BLaER1 treated with 17β-estradiol and CSF1 and Interleukin-3, amounts not matched to agents 10 nM and 100 nM (cell line): Measurements from ENCODE around the gene ZC3H18.

Source experiments
- H3K27ac ChIP-seq, 11 experiments: shearing (Covaris generic); formaldehyde crosslinking; 2 replicates each; pipeline ENCODE4 v1.8.1; 2022
- H3K27me3 ChIP-seq, 11 experiments: shearing (Covaris generic); formaldehyde crosslinking; 2 replicates each; pipeline ENCODE4 v1.8.1; 2022
- H3K36me3 ChIP-seq, 11 experiments: shearing (Covaris generic); formaldehyde crosslinking; 2 replicates each; pipeline ENCODE4 v1.8.1; 2022
- H3K4me1 ChIP-seq, 10 experiments: shearing (Covaris generic); formaldehyde crosslinking; 2 replicates each; pipeline ENCODE4 v1.8.1; 2022
- H3K4me2 ChIP-seq, 11 experiments: shearing (Covaris generic); formaldehyde crosslinking; 2 replicates each; pipeline ENCODE4 v1.8.1; 2022
- H3K4me3 ChIP-seq, 10 experiments: shearing (Covaris generic); formaldehyde crosslinking; 2 replicates each; pipeline ENCODE4 v1.8.1; 2022
- H3K9ac ChIP-seq, 11 experiments: shearing (Covaris generic); formaldehyde crosslinking; 2 replicates each; pipeline ENCODE4 v1.8.1; 2022
- H3K9me3 ChIP-seq, 11 experiments: shearing (Covaris generic); formaldehyde crosslinking; replicated peaks in 1 of 11; 2 replicates each; pipeline ENCODE4 v1.8.1; 2022
- H4K20me1 ChIP-seq, 11 experiments: shearing (Covaris generic); formaldehyde crosslinking; 2 replicates each; pipeline ENCODE4 v1.8.1; 2022
- Cebpa-rat ChIP-seq, 11 experiments: shearing (Covaris generic); IDR thresholded peaks; 2 replicates each; pipeline ENCODE4 v1.8.1; 2022

The ZC3H18 gene

DNA sequence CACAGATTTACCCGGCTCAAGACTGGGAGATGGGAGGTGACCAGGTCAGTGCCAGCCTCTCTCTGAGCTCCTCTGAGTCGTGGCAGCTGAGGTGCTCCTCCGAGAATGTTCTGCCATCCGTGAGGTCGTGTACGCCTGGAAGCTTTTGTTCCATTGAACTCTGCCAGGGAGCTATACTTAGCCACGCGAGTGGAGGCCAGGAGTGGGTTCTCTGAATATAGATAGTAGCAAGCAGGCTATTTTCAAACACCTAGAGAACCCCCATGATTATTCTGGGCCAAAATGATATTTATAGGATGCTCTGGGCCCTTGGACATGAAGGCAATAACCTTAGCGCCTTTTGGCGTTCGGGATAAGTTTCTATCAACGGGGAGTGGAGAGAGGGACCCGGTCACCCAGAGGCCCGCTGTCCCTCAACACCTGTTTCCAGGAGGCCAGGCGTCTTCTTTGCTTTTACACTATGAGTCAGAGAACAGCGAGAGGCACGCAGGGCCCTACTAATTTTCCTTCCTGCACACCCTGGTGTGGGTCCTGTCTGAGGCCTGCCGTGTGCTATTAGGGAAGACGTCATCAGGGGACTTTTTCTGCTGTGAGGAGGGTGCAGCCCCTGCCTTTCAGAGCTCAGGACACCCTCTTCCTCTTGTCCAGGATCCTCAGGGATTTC lies 103.6 kb downstream of the ZC3H18 start:
- H4K20me1 ChIP-seq = peaks cover 0 to 54% (median 0%) of the 10 kb centered on the region in 11 experiments; a peak in 2 of 22 replicates
- H3K4me1 ChIP-seq = peaks cover 0 to 49% (median 30%) of the 10 kb centered on the region in 10 experiments; a peak in 15 of 20 replicates
- H3K27me3 ChIP-seq = no peaks in the 10 kb centered on the region
- H3K9ac ChIP-seq = peak overlapping the region in 5 of 11 experiments; percentile 16 to 41 (median 32); a peak in 4 of 22 replicates
- TF ChIP-seq Cebpa-rat (IDR thresholded peaks at IDR 0.05) = no peak
- H3K4me2 ChIP-seq = peak overlapping the region in 8 of 11 experiments; percentile 26 to 62 (median 42); a peak in 15 of 22 replicates
- H3K4me3 ChIP-seq = no peak overlapping the region
- no peak overlapping the region; a peak in 1 of 22 replicates for H3K27ac ChIP-seq
- peaks cover 0 to 57% (median 18%) of the 10 kb centered on the region in 11 experiments; a peak in 14 of 22 replicates for H3K36me3 ChIP-seq
- H3K9me3 ChIP-seq = no peaks in the 10 kb centered on the region

- TF ChIP-seq Cebpa-rat (IDR thresholded peaks at IDR 0.05) = no peak
- H3K27me3 ChIP-seq = no peaks in the 10 kb centered on the region
- peaks cover 0 to 68% (median 18%) of the 10 kb centered on the region in 11 experiments; a peak in 12 of 22 replicates for H3K36me3 ChIP-seq
- H3K27ac ChIP-seq = no peak overlapping the region
- H3K4me1 ChIP-seq = peaks cover 14 to 73% (median 53%) of the 10 kb centered on the region in 10 experiments
- 0 out of 22 replicates have a peak overlapping the region, but pooled peaks of 2 of the 11 experiments have one; percentile 10 to 18 for H3K4me2 ChIP-seq
- H4K20me1 ChIP-seq = peaks cover 0 to 60% (median 0%) of the 10 kb centered on the region in 11 experiments; a peak in 3 of 22 replicates
- H3K4me3 ChIP-seq = no peak overlapping the region
- H3K9me3 ChIP-seq = no peaks in the 10 kb centered on the region
- no peak overlapping the region for H3K9ac ChIP-seq
Observed at GRCh38 chr16:88676502-88677242, 106.5 kb downstream of the ZC3H18 start.

DNA sequence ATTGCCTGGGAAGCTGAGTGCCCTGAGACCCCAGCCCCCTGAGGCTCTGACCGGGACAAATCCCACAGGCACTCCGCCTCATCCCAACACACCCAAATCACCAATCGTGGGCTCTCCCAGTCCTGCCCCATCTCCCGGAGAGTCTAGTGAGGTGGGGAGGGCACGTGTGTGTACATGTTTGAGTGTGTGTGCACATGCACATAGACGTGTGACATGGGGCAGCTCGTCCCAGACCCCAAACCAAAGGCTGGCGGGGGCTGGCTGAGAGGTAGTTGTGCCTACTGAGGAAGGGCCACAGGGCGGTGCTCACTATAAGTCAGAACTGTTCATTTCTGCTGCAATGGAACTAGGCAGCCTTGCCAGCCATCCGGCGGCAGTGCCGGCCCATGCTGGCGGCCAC lies 107.5 kb downstream of the ZC3H18 start:
- H3K27ac ChIP-seq = no peak overlapping the region
- no peak overlapping the region for H3K4me2 ChIP-seq
- H3K4me3 ChIP-seq = no peak overlapping the region
- peaks cover 0 to 68% (median 18%) of the 10 kb centered on the region in 11 experiments; a peak in 12 of 22 replicates for H3K36me3 ChIP-seq
- no peak overlapping the region for H3K9ac ChIP-seq
- H3K27me3 ChIP-seq = no peaks in the 10 kb centered on the region
- TF ChIP-seq Cebpa-rat (IDR thresholded peaks at IDR 0.05) = no peak
- no peaks in the 10 kb centered on the region for H3K9me3 ChIP-seq
- H3K4me1 ChIP-seq = peaks cover 24 to 74% (median 55%) of the 10 kb centered on the region in 10 experiments
- H4K20me1 ChIP-seq = peaks cover 0 to 51% (median 0%) of the 10 kb centered on the region in 11 experiments; a peak in 3 of 22 replicates

- no peak for TF ChIP-seq Cebpa-rat (IDR thresholded peaks at IDR 0.05)
- peak overlapping the region in 1 of 11 experiments; percentile 21; a peak in 2 of 22 replicates for H3K27ac ChIP-seq
- peaks cover 0 to 46% (median 0%) of the 10 kb centered on the region in 11 experiments; a peak in 3 of 22 replicates for H4K20me1 ChIP-seq
- no peak overlapping the region for H3K4me2 ChIP-seq
- no peak overlapping the region for H3K9ac ChIP-seq
- H3K27me3 ChIP-seq = no peaks in the 10 kb centered on the region
- H3K36me3 ChIP-seq = peaks cover 0 to 64% (median 18%) of the 10 kb centered on the region in 11 experiments; a peak in 12 of 22 replicates
- H3K4me3 ChIP-seq = no peak overlapping the region
- H3K4me1 ChIP-seq = peaks cover 30 to 70% (median 57%) of the 10 kb centered on the region in 10 experiments
- no peaks in the 10 kb centered on the region for H3K9me3 ChIP-seq
Observed at GRCh38 chr16:88678224-88678979, 108.2 kb downstream of the ZC3H18 start.

- H3K9me3 ChIP-seq = no peaks in the 10 kb centered on the region
- no peak for TF ChIP-seq Cebpa-rat (IDR thresholded peaks at IDR 0.05)
- peak overlapping the region; percentile 73 to 97 (median 83) for H3K4me2 ChIP-seq
- peak overlapping the region in 6 of 11 experiments; percentile 88 to 99 (median 98); a peak in 7 of 22 replicates for H3K27ac ChIP-seq
- peak overlapping the region in 7 of 11 experiments; percentile 27 to 96 (median 89); a peak in 10 of 22 replicates for H3K9ac ChIP-seq
- peaks cover 0 to 45% (median 11%) of the 10 kb centered on the region in 11 experiments; a peak in 9 of 22 replicates for H3K36me3 ChIP-seq
- H3K4me1 ChIP-seq = peaks cover 52 to 71% (median 59%) of the 10 kb centered on the region in 10 experiments
- peaks cover 0 to 5% (median 0%) of the 10 kb centered on the region in 11 experiments; a peak in 5 of 22 replicates for H3K27me3 ChIP-seq
- peaks cover 0 to 39% (median 0%) of the 10 kb centered on the region in 11 experiments; a peak in 3 of 22 replicates for H4K20me1 ChIP-seq
- H3K4me3 ChIP-seq = no peak overlapping the region
Observed at GRCh38 chr16:88680554-88681083, 110.4 kb downstream of the ZC3H18 start.

DNA sequence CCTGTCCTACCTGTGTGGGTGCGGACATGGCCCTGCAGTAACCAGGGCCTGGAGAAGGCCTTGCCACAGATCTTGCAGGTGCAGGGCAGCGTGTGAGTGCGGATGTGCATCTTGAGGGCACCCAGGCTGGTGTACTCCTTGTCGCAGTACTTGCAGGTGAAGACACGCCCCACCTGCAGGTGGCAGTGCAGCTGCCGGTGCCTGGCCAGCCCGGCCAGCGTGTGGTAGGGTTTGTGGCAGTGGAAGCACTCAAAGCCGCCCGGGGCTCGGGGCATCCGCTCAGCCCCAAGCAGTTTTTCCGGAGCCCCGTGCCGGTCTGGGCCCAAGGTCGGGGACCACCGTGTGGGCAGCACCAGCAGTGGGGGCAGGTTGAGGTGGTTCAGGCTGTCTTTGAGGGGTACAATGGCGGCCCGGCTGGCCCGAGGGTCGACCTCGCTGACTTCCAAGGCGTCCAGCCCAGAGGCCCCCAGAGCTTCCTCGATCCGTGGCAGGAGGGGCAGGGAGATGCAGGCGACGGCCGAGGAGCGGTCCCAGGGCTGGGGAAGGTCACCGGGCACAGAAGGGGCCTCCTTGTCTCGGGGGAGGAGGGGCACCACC lies 111.0 kb downstream of the ZC3H18 start:
- peaks cover 52 to 71% (median 62%) of the 10 kb centered on the region in 10 experiments for H3K4me1 ChIP-seq
- peak overlapping the region; percentile 73 to 97 (median 83) for H3K4me2 ChIP-seq
- TF ChIP-seq Cebpa-rat (IDR thresholded peaks at IDR 0.05) = no peak
- peak overlapping the region in 1 of 10 experiments; percentile 10; a peak in 1 of 20 replicates for H3K4me3 ChIP-seq
- peak overlapping the region in 9 of 11 experiments; percentile 80 to 96 (median 89); a peak in 17 of 22 replicates for H3K9ac ChIP-seq
- peak overlapping the region in 9 of 11 experiments; percentile 88 to 99 (median 97); a peak in 18 of 22 replicates for H3K27ac ChIP-seq
- H4K20me1 ChIP-seq = peaks cover 0 to 34% (median 0%) of the 10 kb centered on the region in 11 experiments; a peak in 3 of 22 replicates
- no peaks in the 10 kb centered on the region for H3K9me3 ChIP-seq
- peaks cover 0 to 39% (median 11%) of the 10 kb centered on the region in 11 experiments; a peak in 9 of 22 replicates for H3K36me3 ChIP-seq
- peaks cover 0 to 6% (median 0%) of the 10 kb centered on the region in 11 experiments; a peak in 5 of 22 replicates for H3K27me3 ChIP-seq
